ENCODE results near the gene BAG5.

The BAG5 gene

DNA sequence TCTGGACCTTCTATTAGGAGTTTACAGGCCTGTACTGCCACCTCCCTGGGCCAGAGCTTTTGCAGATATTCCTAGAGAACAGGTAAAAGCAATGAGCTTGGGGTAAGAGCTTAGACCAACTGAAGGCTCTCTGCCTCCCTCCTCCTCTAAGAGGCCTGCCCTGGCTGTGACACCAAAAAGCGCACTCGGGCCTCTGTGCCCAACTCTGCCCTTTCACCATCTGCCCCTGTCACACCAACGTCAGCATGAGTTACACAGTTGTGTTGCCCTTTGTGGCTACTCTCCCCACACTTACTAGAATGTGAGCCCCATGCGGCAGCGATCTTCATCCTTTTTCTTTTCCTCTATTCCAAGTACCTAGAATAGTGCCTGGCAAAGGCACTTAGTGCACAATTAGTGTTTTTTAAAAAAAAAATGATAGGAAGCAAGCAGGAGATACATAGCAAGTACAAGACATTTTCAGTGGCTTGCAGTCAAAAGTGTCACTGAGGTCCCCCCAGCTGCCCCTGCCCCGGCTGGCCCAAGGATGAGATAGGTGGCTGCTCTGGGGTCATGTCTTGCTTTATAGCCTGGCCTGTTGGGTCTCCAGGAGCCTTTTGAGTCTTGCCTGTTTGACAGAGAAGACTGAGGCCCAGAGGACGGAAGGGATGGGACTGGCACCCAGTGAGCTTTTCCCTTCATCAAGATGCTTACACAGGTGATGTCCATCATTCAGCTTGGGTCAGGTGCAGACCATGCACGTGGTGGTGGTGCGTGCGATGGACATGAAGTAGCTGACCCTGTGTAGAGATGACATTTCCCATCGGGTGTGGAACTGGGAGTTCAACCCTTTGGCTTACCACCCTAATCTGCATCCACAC lies 52.4 kb downstream of the BAG5 start:
- DNase-seq (ENCODE audit: low read depth in 2 of 2) = no peak

DNA sequence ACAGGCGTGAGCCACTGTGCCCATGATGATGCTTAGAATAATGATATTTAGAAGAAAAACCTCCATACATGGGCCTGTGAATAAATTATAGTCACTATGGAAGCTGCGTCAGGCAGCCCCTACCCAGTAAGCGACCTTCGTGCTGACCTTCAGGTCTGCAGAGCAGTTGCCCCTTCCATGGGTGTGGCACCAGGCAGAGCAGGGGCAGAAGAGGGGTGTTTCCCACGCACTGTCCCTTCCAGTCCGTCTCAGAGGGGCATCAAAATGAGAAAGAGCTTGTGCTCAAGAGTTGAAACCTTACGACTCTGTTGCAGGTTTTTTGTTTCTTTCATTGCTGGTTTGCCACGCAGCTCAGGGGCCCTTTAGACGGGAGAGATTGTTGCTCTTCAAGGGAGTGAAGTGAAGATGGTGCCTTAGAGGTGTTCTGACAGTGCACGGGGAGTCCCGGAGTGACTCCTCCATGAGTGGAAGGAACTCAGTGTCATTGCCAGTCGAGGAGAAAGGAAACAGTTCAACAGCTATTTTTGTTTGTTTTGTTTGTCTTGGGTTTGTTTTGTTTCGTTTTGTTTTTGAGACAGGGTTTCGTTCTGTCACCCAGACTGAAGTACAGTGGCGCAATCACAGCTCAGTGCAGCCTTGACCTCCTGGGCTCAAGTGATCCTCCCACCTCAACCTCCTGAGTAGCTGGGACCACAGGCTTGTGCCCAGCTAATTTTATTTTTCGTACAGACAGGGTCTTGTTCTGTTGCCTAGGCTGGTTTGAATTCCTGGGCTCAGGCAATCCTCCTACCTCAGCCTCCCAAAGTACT lies 53.7 kb downstream of the BAG5 start:
- no peak for DNase-seq (ENCODE audit: low read depth in 2 of 2)

DNA sequence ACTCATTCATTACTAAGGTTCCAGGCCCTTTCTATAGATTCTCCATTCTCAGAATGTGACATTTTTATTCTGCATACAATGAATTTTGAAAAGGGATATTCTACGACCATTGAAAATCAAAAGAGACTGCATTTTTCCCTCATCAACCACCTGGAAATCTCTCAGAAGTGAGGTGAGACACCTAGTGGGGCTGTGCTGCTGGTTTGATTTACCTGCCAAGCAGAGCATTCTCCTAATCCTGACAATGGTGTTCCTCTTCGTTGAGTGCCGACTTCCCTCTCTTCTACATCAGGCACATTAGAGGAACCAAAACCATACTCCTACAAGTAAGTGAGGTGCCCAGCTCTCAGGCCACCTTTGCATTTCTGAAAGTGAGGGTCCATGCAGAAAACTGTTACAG lies 54.7 kb downstream of the BAG5 start:
- DNase-seq (ENCODE audit: low read depth in 2 of 2) = no peak

Measured in stimulated activated CD4-positive, alpha-beta T cell treated with anti-CD3 and anti-CD28 coated beads, Interleukin-15, amount 100 ng/mL, for 48 hours (primary cell).